Epithelial cell of esophagus (primary cell): ENCODE measurements around the gene PLA2G2E.

Source experiments
- DNase-seq: peaks from one replicate; pipeline ENCODE4 v3.0.0; 2010; ENCODE audit warnings: low read depth
- H3K4me3 ChIP-seq: 2 replicates; pipeline ENCODE4 v1.5.1; 2011; ENCODE audit warnings: mild to moderate bottlenecking, low read length, control low read depth
- TF ChIP-seq, protein P1 (sequence below): IDR thresholded peaks from 2 replicates; pipeline ENCODE4 v1.5.1; 2011; ENCODE audit warnings: low read depth, mild to moderate bottlenecking, low read length, control low read depth, inconsistent platforms; ENCODE audit not compliant: insufficient read depth; ENCODE audit errors: missing control alignments

The PLA2G2E gene

GRCh38 chr1:19877821-19878636, 45.4 kb downstream of the PLA2G2E start:
- peak overlapping the region; percentile 27 for H3K4me3 ChIP-seq
- TF ChIP-seq, protein P1, sequence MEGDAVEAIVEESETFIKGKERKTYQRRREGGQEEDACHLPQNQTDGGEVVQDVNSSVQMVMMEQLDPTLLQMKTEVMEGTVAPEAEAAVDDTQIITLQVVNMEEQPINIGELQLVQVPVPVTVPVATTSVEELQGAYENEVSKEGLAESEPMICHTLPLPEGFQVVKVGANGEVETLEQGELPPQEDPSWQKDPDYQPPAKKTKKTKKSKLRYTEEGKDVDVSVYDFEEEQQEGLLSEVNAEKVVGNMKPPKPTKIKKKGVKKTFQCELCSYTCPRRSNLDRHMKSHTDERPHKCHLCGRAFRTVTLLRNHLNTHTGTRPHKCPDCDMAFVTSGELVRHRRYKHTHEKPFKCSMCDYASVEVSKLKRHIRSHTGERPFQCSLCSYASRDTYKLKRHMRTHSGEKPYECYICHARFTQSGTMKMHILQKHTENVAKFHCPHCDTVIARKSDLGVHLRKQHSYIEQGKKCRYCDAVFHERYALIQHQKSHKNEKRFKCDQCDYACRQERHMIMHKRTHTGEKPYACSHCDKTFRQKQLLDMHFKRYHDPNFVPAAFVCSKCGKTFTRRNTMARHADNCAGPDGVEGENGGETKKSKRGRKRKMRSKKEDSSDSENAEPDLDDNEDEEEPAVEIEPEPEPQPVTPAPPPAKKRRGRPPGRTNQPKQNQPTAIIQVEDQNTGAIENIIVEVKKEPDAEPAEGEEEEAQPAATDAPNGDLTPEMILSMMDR = no peak
- peak; percentile 81 for DNase-seq

GRCh38 chr1:19877181-19877750, 46.2 kb downstream of the PLA2G2E start:
- no peak overlapping the region for H3K4me3 ChIP-seq
- DNase-seq = no peak

GRCh38 chr1:19872190-19872589, 51.2 kb downstream of the PLA2G2E start:
- DNase-seq = peak; percentile 85
- H3K4me3 ChIP-seq = no peak overlapping the region
- TF ChIP-seq, protein P1 = peak; percentile 27

More at GRCh38 chr1:19877181-19877750, 46.2 kb downstream of the PLA2G2E start:
- TF ChIP-seq, protein P1 = no peak
